ENCODE measurements around the gene C9orf50.
"Not testable (repeated sequence)": the region's sequence is repeated elsewhere in the genome, so short reads cannot be mapped to it uniquely, and the experiment has no call there.

The C9orf50 gene

GRCh38 chr9:129592790-129593189 is 28.1 kb downstream of the C9orf50 start:
- in situ Hi-C loops (cut with MboI; ENCODE audit: low sequenced_read_pairs), result not testable (repeated sequence)

GRCh38 chr9:129591916-129592315 is 29.0 kb downstream of the C9orf50 start:
- H3K4me1 ChIP-seq, result peaks cover 7% of the 10 kb centered on the region
- in situ Hi-C loops (cut with MboI; ENCODE audit: low sequenced_read_pairs), result no loop called here
- no peak for DNase-seq (ENCODE audit: low spot score in 2 of 2)
- no peaks in the 10 kb centered on the region for H3K9me3 ChIP-seq
- H3K36me3 ChIP-seq (replicated peaks), result no peaks in the 10 kb centered on the region
- no peak overlapping the region for H3K4me3 ChIP-seq
- H3K27me3 ChIP-seq (ENCODE audit: low read depth), result no peaks in the 10 kb centered on the region

More at GRCh38 chr9:129592790-129593189, 28.1 kb downstream of the C9orf50 start:
- not testable (repeated sequence) for H3K36me3 ChIP-seq (replicated peaks); H3K27me3 ChIP-seq (ENCODE audit: low read depth); DNase-seq (ENCODE audit: low spot score in 2 of 2); H3K4me3 ChIP-seq; H3K4me1 ChIP-seq; H3K9me3 ChIP-seq

GRCh38 chr9:129590466-129590865 is 30.4 kb downstream of the C9orf50 start:
- Histone ChIP-seq H3K9me3 (no peaks in the 10 kb centered on the region), H3K4me3 (no peak overlapping the region), H3K27me3 (ENCODE audit: low read depth) (no peaks in the 10 kb centered on the region), H3K36me3 (replicated peaks) (no peaks in the 10 kb centered on the region), H3K4me1 (peaks cover 7% of the 10 kb centered on the region)
- no peak for DNase-seq (ENCODE audit: low spot score in 2 of 2)
- in situ Hi-C loops (cut with MboI; ENCODE audit: low sequenced_read_pairs), result no loop called here

- in situ Hi-C loops (cut with MboI; ENCODE audit: low sequenced_read_pairs), result no loop called here
- no peaks in the 10 kb centered on the region for H3K27me3 ChIP-seq (ENCODE audit: low read depth)
- no peaks in the 10 kb centered on the region for H3K9me3 ChIP-seq
- no peaks in the 10 kb centered on the region for H3K36me3 ChIP-seq (replicated peaks)
- H3K4me1 ChIP-seq, result peaks cover 7% of the 10 kb centered on the region
- DNase-seq (ENCODE audit: low spot score in 2 of 2), result peak; percentile 57 to 75
- H3K4me3 ChIP-seq, result no peak overlapping the region
Measured at GRCh38 chr9:129587487-129588262, 33.2 kb downstream of the C9orf50 start.

- Histone ChIP-seq H3K4me1 (peaks cover 7% of the 10 kb centered on the region), H3K36me3 (replicated peaks) (no peaks in the 10 kb centered on the region), H3K4me3 (no peak overlapping the region), H3K27me3 (ENCODE audit: low read depth) (no peaks in the 10 kb centered on the region), H3K9me3 (no peaks in the 10 kb centered on the region)
- no peak for DNase-seq (ENCODE audit: low spot score in 2 of 2)
- in situ Hi-C loops (cut with MboI; ENCODE audit: low sequenced_read_pairs), result no loop called here
Measured at GRCh38 chr9:129586685-129587084, 34.2 kb downstream of the C9orf50 start.

GRCh38 chr9:129586245-129586644 is 34.7 kb downstream of the C9orf50 start:
- DNase-seq (ENCODE audit: low spot score in 2 of 2), result no peak
- H3K27me3 ChIP-seq (ENCODE audit: low read depth), result no peaks in the 10 kb centered on the region
- H3K9me3 ChIP-seq, result no peaks in the 10 kb centered on the region
- H3K4me1 ChIP-seq, result peaks cover 7% of the 10 kb centered on the region
- no peaks in the 10 kb centered on the region for H3K36me3 ChIP-seq (replicated peaks)
- no peak overlapping the region for H3K4me3 ChIP-seq
- in situ Hi-C loops (cut with MboI; ENCODE audit: low sequenced_read_pairs), result no loop called here

GRCh38 chr9:129585352-129585751 is 35.5 kb downstream of the C9orf50 start:
- DNase-seq (ENCODE audit: low spot score in 2 of 2), result no peak
- no peaks in the 10 kb centered on the region for H3K27me3 ChIP-seq (ENCODE audit: low read depth)
- H3K9me3 ChIP-seq, result no peaks in the 10 kb centered on the region
- no peak overlapping the region for H3K4me3 ChIP-seq
- no peaks in the 10 kb centered on the region for H3K36me3 ChIP-seq (replicated peaks)
- peaks cover 7% of the 10 kb centered on the region for H3K4me1 ChIP-seq
- in situ Hi-C loops (cut with MboI; ENCODE audit: low sequenced_read_pairs), result no loop called here

GRCh38 chr9:129584136-129584535 is 36.8 kb downstream of the C9orf50 start:
- peak; percentile 74 to 80 for DNase-seq (ENCODE audit: low spot score in 2 of 2)
- no peaks in the 10 kb centered on the region for H3K9me3 ChIP-seq
- H3K4me3 ChIP-seq, result no peak overlapping the region
- H3K27me3 ChIP-seq (ENCODE audit: low read depth), result no peaks in the 10 kb centered on the region
- H3K36me3 ChIP-seq (replicated peaks), result no peaks in the 10 kb centered on the region
- peaks cover 7% of the 10 kb centered on the region for H3K4me1 ChIP-seq
- in situ Hi-C loops (cut with MboI; ENCODE audit: low sequenced_read_pairs), result no loop called here

GRCh38 chr9:129583308-129584038 is 37.4 kb downstream of the C9orf50 start:
- H3K9me3 ChIP-seq, result no peaks in the 10 kb centered on the region
- no peak for DNase-seq (ENCODE audit: low spot score in 2 of 2)
- no peaks in the 10 kb centered on the region for H3K36me3 ChIP-seq (replicated peaks)
- no peaks in the 10 kb centered on the region for H3K27me3 ChIP-seq (ENCODE audit: low read depth)
- peaks cover 7% of the 10 kb centered on the region for H3K4me1 ChIP-seq
- H3K4me3 ChIP-seq, result no peak overlapping the region
- in situ Hi-C loops (cut with MboI; ENCODE audit: low sequenced_read_pairs), result no loop called here

- H3K4me3 ChIP-seq, result no peak overlapping the region
- H3K27me3 ChIP-seq (ENCODE audit: low read depth), result no peaks in the 10 kb centered on the region
- DNase-seq (ENCODE audit: low spot score in 2 of 2), result no peak
- in situ Hi-C loops (cut with MboI; ENCODE audit: low sequenced_read_pairs), result no loop called here
- no peaks in the 10 kb centered on the region for H3K36me3 ChIP-seq (replicated peaks)
- H3K9me3 ChIP-seq, result no peaks in the 10 kb centered on the region
- H3K4me1 ChIP-seq, result peaks cover 7% of the 10 kb centered on the region
Measured at GRCh38 chr9:129582855-129583254, 38.0 kb downstream of the C9orf50 start.

GRCh38 chr9:129581505-129582189 is 39.3 kb downstream of the C9orf50 start:
- Histone ChIP-seq H3K9me3 (no peaks in the 10 kb centered on the region), H3K4me1 (no peaks in the 10 kb centered on the region), H3K36me3 (replicated peaks) (no peaks in the 10 kb centered on the region), H3K27me3 (ENCODE audit: low read depth) (no peaks in the 10 kb centered on the region), H3K4me3 (no peak overlapping the region)
- in situ Hi-C loops (cut with MboI; ENCODE audit: low sequenced_read_pairs), result no loop called here
- no peak for DNase-seq (ENCODE audit: low spot score in 2 of 2)

- H3K4me3 ChIP-seq, result no peak overlapping the region
- H3K4me1 ChIP-seq, result no peaks in the 10 kb centered on the region
- no peaks in the 10 kb centered on the region for H3K27me3 ChIP-seq (ENCODE audit: low read depth)
- in situ Hi-C loops (cut with MboI; ENCODE audit: low sequenced_read_pairs), result no loop called here
- no peaks in the 10 kb centered on the region for H3K9me3 ChIP-seq
- H3K36me3 ChIP-seq (replicated peaks), result no peaks in the 10 kb centered on the region
- DNase-seq (ENCODE audit: low spot score in 2 of 2), result no peak
Measured at GRCh38 chr9:129580211-129580915, 40.5 kb downstream of the C9orf50 start.

GRCh38 chr9:129579294-129579693 is 41.6 kb downstream of the C9orf50 start:
- Histone ChIP-seq H3K27me3 (ENCODE audit: low read depth) (no peaks in the 10 kb centered on the region), H3K9me3 (no peaks in the 10 kb centered on the region), H3K36me3 (replicated peaks) (no peaks in the 10 kb centered on the region), H3K4me3 (no peak overlapping the region), H3K4me1 (no peaks in the 10 kb centered on the region)
- in situ Hi-C loops (cut with MboI; ENCODE audit: low sequenced_read_pairs), result no loop called here
- DNase-seq (ENCODE audit: low spot score in 2 of 2), result no peak

Data from HAP-1 (cell line).